Gastroesophageal sphincter (tissue), 3 donors: Measurements from ENCODE around the gene ADORA3.

ENCODE experiments used
- EP300 ChIP-seq: sonication (generic); formaldehyde crosslinking; IDR thresholded peaks from one replicate; pipeline ENCODE4 v1.6.1; 2017; ENCODE audit warnings: antibody characterized with exemption, mild to moderate bottlenecking
- POLR2AphosphoS5 ChIP-seq: sonication (generic); formaldehyde crosslinking; IDR thresholded peaks from one replicate; pipeline ENCODE4 v1.6.1; 2017; ENCODE audit warnings: antibody characterized with exemption
- TF ChIP-seq, protein P1 (sequence below), 4 experiments: fragments of 200-600 bp in 2 of 4; fragments of 450-650 bp in 2 of 4; sonication (generic) in 1 of 4; IDR thresholded peaks; one replicate each; pipeline ENCODE4 v1.5.1; 2017 to 2019; ENCODE audit warnings: antibody characterized with exemption in 4 of 4, mild to moderate bottlenecking in 2 of 4, moderate library complexity in 2 of 4

DNA sequence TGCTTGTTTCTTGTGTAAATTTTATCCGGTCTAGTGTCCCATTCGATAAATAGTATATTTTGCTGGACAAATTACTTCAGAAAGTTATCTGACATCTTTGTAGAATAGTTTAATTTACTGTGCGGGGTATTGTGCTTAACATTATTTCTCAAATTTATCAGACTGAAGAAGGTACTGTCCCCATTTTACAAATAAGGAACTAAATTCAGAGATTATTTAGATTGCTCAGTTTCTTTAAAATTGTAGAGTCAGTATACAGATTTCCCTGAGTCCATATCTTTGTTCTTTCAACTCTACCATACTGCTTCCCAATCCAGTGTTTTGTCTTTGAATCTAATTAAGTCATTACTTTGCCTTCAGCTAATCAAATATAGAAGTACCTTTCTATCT is 47.8 kb downstream of the ADORA3 start:
- TF ChIP-seq POLR2AphosphoS5 (no peak), EP300 (no peak)
- TF ChIP-seq, protein P1, sequence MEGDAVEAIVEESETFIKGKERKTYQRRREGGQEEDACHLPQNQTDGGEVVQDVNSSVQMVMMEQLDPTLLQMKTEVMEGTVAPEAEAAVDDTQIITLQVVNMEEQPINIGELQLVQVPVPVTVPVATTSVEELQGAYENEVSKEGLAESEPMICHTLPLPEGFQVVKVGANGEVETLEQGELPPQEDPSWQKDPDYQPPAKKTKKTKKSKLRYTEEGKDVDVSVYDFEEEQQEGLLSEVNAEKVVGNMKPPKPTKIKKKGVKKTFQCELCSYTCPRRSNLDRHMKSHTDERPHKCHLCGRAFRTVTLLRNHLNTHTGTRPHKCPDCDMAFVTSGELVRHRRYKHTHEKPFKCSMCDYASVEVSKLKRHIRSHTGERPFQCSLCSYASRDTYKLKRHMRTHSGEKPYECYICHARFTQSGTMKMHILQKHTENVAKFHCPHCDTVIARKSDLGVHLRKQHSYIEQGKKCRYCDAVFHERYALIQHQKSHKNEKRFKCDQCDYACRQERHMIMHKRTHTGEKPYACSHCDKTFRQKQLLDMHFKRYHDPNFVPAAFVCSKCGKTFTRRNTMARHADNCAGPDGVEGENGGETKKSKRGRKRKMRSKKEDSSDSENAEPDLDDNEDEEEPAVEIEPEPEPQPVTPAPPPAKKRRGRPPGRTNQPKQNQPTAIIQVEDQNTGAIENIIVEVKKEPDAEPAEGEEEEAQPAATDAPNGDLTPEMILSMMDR (IDR thresholded peaks at IDR 0.05), result no peak
